ENCODE data around the gene ENPP1. TPM values are rescaled to one million over a fixed set of nuclear protein-coding genes. Genes with fewer than 3 reads are reported as not detected.

The ENPP1 gene
- total RNA-seq, 1 experiment from 2014 or later: 29.7 TPM

- no peak for TF ChIP-seq ZBTB43 (CRISPR knock-in tag; IDR thresholded peaks at IDR 0.05)
Measured at GRCh38 chr6:131768964-131769363, 38.9 kb upstream of the ENPP1 start (continued).

DNA sequence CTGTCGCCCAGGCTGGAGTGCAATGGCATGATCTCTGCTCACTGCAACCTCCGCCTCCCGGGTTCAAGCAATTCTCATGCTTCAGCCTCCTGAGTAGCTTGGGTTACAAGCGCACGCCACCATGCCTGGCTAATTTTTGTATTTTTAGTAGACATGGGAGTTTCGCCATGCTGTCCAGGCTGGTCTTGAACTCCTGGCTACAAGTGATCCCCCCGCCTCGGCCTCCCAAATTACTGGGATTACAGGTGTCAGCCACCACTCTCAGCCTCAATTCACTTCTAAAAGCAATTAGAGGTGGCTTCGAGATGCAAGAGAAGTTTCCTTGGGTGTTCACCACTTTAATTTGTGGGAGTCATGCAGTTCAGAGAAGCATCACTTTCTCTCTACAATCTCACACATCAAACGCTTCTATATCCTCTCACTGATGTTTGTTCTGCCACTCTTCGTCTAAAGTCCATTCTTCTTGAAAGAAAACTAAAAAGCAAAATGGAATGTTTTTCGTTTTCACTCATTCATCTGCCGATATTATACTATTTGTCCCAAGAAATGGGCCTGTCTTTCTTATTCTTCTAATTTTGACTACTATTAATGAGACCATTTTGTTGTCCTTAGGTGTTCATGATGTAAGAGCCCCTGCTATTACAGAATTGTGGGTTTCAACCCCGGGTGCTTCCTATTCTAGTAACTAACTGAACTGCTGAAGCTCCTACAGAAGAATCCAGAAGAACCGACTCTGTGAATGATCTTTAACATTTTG, 38.3 kb upstream of the ENPP1 start:
- no peak overlapping the region for H3K4me3 Mint-ChIP-seq
- H3K36me3 Mint-ChIP-seq: no peaks in the 10 kb centered on the region
- H3K9me3 Mint-ChIP-seq: no peaks in the 10 kb centered on the region
- H3K4me1 Mint-ChIP-seq: peaks cover 6% of the 10 kb centered on the region; the same call in 1 of the 2 replicates
- no peak overlapping the region for H3K27ac Mint-ChIP-seq
- peak; percentile 54 for TF ChIP-seq GABPB1 (CRISPR knock-in tag; IDR thresholded peaks at IDR 0.05)
- TF ChIP-seq CREM (CRISPR knock-in tag; IDR thresholded peaks at IDR 0.05): no peak
- POLR2A ChIA-PET: no interaction called here
- CTCF ChIA-PET: no interaction called here
- peaks cover 39% of the 10 kb centered on the region for H3K27me3 Mint-ChIP-seq (ENCODE audit: low read depth)
- DNase-seq (ENCODE audit: low spot score) (no peak), ATAC-seq (no peak)

GRCh38 chr6:131770776-131771175, 37.0 kb upstream of the ENPP1 start:
- DNase-seq (ENCODE audit: low spot score) (no peak), ATAC-seq (no peak)
- no peak overlapping the region for H3K27ac Mint-ChIP-seq
- H3K36me3 Mint-ChIP-seq: no peaks in the 10 kb centered on the region
- no peaks in the 10 kb centered on the region for H3K9me3 Mint-ChIP-seq
- ChIA-PET POLR2A (no interaction called here), CTCF (interaction anchor here (0.6 kb wide), 1 partner anchor 444 kb away, joined by 3 read pairs; no protein-coding TSS in a partner anchor)
- no peak overlapping the region for H3K4me3 Mint-ChIP-seq
- H3K4me1 Mint-ChIP-seq: peaks cover 6% of the 10 kb centered on the region; the same call in 1 of the 2 replicates
- no peak for TF ChIP-seq STAT6 (CRISPR knock-in tag; conservative IDR thresholded peaks at IDR 0.05; ENCODE audit: low read depth)
- TF ChIP-seq, protein P1, sequence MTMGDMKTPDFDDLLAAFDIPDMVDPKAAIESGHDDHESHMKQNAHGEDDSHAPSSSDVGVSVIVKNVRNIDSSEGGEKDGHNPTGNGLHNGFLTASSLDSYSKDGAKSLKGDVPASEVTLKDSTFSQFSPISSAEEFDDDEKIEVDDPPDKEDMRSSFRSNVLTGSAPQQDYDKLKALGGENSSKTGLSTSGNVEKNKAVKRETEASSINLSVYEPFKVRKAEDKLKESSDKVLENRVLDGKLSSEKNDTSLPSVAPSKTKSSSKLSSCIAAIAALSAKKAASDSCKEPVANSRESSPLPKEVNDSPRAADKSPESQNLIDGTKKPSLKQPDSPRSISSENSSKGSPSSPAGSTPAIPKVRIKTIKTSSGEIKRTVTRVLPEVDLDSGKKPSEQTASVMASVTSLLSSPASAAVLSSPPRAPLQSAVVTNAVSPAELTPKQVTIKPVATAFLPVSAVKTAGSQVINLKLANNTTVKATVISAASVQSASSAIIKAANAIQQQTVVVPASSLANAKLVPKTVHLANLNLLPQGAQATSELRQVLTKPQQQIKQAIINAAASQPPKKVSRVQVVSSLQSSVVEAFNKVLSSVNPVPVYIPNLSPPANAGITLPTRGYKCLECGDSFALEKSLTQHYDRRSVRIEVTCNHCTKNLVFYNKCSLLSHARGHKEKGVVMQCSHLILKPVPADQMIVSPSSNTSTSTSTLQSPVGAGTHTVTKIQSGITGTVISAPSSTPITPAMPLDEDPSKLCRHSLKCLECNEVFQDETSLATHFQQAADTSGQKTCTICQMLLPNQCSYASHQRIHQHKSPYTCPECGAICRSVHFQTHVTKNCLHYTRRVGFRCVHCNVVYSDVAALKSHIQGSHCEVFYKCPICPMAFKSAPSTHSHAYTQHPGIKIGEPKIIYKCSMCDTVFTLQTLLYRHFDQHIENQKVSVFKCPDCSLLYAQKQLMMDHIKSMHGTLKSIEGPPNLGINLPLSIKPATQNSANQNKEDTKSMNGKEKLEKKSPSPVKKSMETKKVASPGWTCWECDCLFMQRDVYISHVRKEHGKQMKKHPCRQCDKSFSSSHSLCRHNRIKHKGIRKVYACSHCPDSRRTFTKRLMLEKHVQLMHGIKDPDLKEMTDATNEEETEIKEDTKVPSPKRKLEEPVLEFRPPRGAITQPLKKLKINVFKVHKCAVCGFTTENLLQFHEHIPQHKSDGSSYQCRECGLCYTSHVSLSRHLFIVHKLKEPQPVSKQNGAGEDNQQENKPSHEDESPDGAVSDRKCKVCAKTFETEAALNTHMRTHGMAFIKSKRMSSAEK (CRISPR knock-in tag; IDR thresholded peaks at IDR 0.05; ENCODE audit: borderline replicate concordance): no peak
- TF ChIP-seq AFF4 (CRISPR knock-in tag; IDR thresholded peaks at IDR 0.05; ENCODE audit: borderline replicate concordance): no peak
- no peak for TF ChIP-seq CREM (CRISPR knock-in tag; IDR thresholded peaks at IDR 0.05)
- no peak for TF ChIP-seq ZNF423 (CRISPR knock-in tag; IDR thresholded peaks at IDR 0.05)
- no peak for TF ChIP-seq SOX15 (CRISPR knock-in tag; IDR thresholded peaks at IDR 0.05)
- no peak for TF ChIP-seq JAZF1 (CRISPR knock-in tag; IDR thresholded peaks at IDR 0.05)
- TF ChIP-seq, protein P2, sequence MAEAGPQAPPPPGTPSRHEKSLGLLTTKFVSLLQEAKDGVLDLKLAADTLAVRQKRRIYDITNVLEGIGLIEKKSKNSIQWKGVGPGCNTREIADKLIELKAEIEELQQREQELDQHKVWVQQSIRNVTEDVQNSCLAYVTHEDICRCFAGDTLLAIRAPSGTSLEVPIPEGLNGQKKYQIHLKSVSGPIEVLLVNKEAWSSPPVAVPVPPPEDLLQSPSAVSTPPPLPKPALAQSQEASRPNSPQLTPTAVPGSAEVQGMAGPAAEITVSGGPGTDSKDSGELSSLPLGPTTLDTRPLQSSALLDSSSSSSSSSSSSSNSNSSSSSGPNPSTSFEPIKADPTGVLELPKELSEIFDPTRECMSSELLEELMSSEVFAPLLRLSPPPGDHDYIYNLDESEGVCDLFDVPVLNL (CRISPR knock-in tag; IDR thresholded peaks at IDR 0.05; ENCODE audit: borderline replicate concordance, low read depth): no peak
- no peak for TF ChIP-seq GRHL2 (CRISPR knock-in tag; IDR thresholded peaks at IDR 0.05; ENCODE audit: insufficient replicate concordance, severe bottlenecking)
- H3K27me3 Mint-ChIP-seq (ENCODE audit: low read depth): peaks cover 51% of the 10 kb centered on the region

All from WTC11 (cell line).